ENCODE data around the gene TMEM39A. TPM values are rescaled to one million over a fixed set of nuclear protein-coding genes. Genes with fewer than 3 reads are reported as not detected.

The TMEM39A gene, protein sequence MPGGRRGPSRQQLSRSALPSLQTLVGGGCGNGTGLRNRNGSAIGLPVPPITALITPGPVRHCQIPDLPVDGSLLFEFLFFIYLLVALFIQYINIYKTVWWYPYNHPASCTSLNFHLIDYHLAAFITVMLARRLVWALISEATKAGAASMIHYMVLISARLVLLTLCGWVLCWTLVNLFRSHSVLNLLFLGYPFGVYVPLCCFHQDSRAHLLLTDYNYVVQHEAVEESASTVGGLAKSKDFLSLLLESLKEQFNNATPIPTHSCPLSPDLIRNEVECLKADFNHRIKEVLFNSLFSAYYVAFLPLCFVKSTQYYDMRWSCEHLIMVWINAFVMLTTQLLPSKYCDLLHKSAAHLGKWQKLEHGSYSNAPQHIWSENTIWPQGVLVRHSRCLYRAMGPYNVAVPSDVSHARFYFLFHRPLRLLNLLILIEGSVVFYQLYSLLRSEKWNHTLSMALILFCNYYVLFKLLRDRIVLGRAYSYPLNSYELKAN
- total RNA-seq = 89.9 and 100 TPM in 2 replicates

DNA sequence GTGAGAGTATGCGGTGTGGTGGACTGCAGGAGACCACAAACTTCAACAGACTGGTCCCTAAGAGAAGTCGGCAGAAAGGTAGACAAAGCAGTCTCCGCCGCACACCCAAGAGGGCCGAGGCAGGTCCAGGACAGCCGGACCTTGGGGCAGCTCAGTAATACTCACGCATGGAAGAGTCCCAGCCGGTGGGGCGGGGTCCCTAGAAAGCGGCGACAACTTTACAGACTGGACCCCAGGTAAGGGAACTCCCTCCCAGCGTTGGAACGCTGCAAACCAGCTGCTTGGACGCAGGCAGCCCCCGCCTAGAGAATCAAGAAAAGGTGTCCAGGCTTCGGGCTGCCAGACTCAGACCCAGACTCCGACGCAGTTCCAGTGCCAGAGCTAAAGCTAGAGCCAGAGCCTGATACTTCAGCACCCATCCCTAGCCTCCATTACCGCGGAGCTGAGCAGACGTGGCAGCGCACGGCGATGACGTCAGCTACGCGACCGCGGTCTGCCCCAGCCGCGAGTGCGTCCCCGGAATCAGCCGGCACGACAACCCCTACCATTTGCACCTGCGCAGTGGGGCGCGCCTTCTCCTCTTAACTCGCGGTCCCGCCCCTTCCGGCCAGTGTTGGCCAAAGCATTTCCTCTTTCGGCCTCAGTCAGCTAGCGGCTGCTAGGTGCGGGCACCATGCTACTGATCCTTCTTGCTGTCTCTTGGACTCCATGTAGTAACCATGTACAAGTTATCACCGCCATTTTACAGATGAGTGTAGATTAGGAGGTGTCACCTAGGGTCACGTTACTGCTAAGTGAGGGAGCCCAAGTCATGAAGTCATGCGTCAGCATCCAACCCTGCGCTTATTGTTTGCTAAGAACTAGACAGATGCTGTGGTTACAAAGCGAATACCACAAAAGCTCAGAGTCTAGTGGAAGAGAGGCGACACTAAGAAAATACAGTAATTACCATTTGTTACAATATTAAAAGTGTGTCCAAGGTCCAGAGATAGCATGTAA is at the start of gene TMEM39A:
Gene TMEM39A, minus strand, starts transcription at position 445 of the 999 bp plus-strand sequence. CDS start 1,541 bp downstream, outside the sequence.

DNA sequence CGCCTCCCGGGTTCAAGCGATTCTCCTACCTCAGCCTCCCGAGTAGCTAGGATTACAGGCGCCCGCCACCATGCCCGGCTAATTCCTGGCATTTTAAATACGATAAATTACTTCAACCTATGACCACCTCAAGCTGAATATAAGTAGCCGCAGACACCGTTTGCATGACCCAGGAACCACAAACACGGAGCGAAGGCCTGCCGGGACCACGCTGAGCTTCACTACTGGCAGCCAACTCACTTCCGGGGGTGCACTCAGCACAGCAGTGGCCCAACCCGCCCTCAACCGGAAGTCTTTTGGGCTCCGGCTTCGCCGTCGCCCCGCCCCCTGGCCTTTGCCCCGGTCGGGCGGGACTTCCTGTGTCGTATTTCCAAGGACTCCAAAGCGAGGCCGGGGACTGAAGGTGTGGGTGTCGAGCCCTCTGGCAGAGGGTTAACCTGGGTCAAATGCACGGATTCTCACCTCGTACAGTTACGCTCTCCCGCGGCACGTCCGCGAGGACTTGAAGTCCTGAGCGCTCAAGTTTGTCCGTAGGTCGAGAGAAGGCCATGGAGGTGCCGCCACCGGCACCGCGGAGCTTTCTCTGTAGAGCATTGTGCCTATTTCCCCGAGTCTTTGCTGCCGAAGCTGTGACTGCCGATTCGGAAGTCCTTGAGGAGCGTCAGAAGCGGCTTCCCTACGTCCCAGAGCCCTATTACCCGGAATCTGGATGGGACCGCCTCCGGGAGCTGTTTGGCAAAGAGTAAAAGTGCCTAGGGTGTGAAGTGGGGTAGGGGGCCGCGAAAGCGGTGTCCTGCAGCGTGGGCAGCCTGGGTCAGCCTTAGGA is 35.0 kb upstream of the TMEM39A start, which contains the start of gene TIMMDC1:
Gene TIMMDC1, plus strand, starts transcription at position 362 of the 826 bp plus-strand sequence. Its CDS starts 187 bp downstream, at position 549.

Other genes with a start within 250 kb of the TMEM39A start
- gene B4GALT4, start 222.7 kb downstream of the TMEM39A start, total RNA-seq = 58.5 and 89.3 TPM in 2 replicates
- 20.4 and 40.5 TPM in 2 replicates for gene ARHGAP31, start 169.2 kb downstream of the TMEM39A start, total RNA-seq
- 10.6 and 19.1 TPM in 2 replicates for gene POGLUT1, start 5.3 kb upstream of the TMEM39A start, total RNA-seq
- 46.7 and 67.5 TPM in 2 replicates for gene TIMMDC1, start 34.9 kb upstream of the TMEM39A start, total RNA-seq
- gene CD80, start 96.0 kb upstream of the TMEM39A start, total RNA-seq = 0.39 and 0.76 TPM in 2 replicates
- 23.6 and 25.3 TPM in 2 replicates for gene ADPRH, start 115.9 kb upstream of the TMEM39A start, total RNA-seq
- gene PLA1A, start 134.3 kb upstream of the TMEM39A start, total RNA-seq = 0.87 and 1.6 TPM in 2 replicates
- gene POPDC2, start 197.0 kb upstream of the TMEM39A start, total RNA-seq = 0.22 and 1.6 TPM in 2 replicates
- 6.3 and 17.7 TPM in 2 replicates for gene COX17, start 213.8 kb upstream of the TMEM39A start, total RNA-seq
- not detected in 2 replicates for gene CFAP91, start 239.4 kb upstream of the TMEM39A start, total RNA-seq

Measured in placental epithelial cell (primary cell).